Stimulated activated CD4-positive, alpha-beta T cell treated with anti-CD3 and anti-CD28 coated beads, Interleukin-15, amount 100 ng/mL, for 48 hours (primary cell): ENCODE measurements around the gene AHRR.

Experiments used
- DNase-seq, 2 donors: peaks; one replicate each; pipeline ENCODE4 v3.0.0-alpha.2; 2020; ENCODE audit warnings: low read depth in 2 of 2

AHRR gene

DNA sequence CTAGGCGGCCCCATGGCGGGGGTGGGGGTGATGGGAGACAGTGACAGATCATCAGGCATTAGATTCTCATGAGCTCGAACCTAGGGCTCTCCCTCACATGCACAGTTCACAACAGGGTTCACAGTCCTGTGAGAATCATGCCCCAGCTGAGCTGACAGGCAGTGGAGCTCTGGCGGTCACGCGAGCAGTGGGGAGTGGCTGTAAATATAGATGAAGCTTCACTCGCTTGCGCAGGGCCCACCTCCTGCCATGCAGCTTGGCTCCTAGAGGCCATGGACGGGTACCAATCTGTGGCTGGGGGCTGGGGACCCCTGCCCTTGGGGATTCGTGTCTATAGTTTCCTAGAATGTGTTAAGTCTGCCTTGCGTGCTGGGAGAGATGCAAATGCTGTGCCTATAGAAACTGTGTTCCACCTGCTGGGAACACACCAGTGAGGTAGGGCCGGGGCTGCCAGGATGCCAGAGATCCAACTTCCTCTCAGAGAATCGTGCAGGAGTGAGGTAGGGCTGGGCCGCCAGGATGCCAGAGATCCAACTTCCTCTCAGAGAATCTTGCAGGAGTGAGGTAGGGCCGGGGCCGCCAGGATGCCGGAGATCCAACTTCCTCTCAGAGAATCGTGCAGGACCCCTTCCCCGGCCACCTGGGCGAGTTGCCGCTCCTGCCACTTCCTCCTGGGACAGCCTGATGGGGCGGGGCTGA, 107.4 kb downstream of the AHRR start:
- DNase-seq, result no peak

DNA sequence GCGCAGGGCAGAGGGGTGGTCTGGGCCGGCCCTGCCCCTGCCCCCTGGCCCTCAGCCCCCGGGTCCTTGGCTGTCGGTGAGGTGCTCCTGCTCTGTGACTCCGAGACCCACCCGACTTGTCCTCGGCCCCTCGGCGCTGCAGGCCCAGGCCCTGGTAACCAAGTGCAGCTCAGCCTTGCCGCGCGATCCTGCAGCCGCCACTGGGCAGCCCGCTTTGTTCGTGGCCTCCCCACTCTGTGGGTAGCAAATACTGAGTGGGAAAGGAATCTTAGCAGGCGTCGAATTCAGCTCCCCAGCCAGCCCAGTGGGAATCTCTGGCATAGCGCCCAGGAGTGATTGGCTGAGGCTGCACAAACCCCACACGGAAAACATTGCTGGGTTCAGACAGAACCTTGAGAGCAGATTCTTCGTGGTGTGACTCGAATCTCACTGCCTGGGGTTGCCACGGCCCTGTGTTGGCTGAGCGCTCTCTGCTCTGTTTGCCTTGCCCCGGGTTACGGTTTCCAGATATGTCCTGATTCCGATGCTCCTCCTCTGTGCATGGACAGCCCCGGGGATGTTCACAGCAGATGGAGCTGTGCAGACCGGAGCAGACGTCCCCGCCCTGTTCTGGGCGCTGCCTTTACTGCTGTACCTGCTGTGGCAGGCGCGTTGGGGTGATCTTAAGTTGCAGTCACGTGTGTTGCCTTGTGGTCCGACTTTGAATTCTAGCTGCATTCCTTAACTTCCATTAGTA, 108.1 kb downstream of the AHRR start:
- no peak for DNase-seq

DNA sequence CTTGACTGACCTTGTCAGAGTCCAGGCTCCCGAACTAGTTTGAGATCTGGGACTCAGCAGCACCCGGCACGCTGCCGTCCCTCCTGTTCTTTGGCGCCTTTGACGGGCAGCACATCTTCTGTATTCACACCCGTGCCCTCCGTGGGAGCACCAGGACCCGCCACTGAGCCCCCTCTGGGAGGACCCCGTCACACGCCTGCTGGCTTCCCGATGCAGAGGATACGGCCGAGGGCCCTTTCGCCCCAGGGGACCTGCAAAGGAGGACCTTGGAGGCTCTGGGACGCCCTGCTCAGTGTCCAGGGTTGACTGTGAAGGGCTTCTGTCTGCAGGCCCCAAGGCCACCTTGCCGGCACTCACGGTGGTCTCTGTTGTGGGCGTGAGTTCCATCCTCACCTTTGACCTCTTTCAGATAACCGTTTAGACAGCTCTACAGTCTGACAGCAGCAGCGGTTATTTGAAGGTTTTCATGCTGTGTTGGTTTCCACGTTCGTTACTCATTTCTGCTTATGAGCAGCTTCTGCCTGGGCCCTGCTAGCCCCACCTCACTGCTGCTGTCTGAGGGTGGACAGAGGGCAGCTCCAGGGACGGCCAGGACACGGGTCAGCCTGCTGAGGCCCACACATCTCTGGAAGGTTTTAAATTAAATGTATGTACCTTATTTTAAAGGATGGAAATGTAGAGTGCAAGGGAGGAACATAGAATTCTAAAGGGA, 108.9 kb downstream of the AHRR start:
- DNase-seq, result no peak

DNA sequence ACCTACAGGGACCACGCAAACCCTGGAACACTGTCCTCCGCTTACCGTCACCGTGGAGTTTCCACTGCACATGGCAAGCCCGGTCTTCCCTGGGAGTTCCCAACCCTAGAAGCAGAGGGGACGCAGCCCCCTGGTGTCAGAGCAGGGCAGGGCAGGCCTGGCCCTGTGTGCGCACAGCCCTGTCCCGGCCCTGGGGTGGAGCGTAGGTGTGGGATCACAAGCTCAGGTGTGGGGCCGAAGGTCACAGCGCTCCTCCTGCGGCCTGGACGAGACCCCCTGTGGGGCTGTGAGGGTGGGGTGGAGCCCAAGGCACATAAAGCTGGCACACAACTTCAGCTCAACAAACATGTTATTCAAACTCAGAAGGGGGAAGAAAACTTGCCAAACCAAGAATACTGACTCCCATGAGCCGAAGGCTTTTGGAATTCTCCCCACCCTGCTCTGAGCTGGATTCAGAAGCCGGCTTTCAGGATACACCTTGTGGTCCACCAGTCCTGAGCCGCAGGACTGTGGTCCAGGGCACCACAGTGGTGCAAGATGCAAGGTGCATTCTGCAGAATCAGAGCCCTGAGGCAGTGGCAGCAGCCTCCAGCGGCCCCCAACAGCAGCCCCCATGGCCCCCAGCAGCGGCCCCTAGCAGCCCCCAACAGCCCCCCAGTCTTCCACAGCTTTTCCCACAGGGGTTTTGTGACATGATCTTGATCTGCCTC, 109.6 kb downstream of the AHRR start:
- DNase-seq, result no peak

DNA sequence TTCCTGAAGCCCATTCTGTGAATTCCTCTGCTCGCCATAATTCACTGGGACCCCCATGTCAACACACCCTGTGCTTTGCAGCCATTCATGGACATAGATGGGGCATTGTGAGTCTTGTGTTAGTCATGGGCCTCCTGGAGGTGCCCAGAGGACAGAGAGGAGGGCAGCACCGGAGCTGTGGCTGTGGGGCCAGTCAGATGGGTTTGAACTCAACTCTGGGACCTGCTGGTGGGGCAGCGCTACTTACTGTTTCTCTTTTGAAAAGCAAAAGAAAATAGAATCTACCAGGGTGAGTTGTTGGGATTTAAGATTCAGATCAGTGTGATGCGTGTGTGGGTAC, 110.2 kb downstream of the AHRR start:
- no peak for DNase-seq

DNA sequence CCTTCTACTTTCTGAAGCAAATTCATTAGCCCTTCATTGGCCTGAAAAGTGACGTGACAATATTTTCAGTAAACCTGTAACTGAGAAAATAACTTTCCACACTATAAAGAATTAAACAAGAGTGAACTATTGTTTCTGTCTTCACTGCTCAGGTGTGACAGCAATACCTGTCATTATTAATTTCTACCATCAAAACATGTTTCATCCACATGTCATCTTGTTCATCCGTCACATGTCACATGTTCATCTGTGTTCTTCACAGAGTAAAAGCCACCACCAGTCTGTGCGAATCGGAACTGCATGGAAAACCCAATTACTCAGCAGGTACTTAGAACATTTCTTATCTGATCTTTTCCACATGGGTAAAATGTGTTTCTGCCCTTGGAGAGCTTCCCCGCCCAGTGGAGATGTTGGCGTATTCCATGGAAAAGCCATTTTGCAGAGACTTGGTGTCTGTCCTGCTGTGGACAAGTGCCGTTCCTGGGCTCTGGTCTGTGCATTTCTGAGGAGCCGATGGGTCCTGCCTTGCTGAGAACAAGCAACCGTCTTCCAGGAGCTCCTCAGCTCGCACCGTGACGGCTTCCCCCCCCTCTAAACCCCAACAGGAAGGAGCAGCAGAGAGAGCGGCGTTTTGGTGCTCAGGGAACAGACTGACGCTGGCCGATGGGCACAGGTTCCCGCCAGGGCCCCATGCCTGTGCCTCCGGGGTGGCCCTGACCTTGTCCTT, 110.8 kb downstream of the AHRR start:
- DNase-seq, result no peak

DNA sequence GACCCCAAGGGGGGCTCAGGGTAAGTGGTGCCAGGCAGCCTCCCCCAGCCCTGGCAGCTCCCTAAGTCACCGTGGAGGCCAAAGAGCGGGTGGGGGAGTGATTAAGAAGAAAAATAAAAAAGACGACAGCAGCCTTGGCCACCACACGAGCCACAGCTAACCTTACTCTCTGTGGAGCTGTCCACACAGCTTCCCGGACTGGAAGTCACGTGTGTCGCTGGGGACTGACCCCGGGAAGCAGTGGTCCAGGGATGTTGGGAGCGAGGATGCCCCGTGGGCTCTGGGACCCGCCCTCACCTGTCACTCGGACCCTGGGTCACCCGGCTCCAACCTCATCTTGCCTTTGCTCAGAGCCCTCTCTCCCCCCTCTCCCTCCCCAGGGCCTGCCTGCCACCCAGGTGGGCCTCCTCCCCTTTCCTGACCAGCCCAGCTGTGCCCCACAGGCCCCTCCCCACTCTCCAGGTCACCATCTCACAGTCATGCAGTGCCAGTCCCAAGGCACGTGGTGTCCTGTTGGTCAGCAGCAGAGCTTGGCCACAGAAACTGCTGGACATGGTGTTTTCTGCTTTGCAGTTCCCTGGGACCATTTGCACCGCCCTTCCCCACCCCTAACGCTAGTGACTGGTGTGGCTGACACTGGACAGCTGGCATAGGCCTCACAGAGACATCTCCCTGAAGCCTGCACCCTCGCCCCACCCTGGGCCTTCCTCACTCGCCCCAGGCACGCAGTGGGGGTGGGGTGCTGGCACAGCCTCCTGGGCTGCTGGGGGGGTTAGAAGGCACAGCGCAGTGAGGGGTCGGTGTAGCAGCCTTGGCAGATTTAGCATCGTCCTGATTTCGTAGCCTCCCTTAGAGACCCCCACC, 111.6 kb downstream of the AHRR start:
- DNase-seq, result no peak

DNA sequence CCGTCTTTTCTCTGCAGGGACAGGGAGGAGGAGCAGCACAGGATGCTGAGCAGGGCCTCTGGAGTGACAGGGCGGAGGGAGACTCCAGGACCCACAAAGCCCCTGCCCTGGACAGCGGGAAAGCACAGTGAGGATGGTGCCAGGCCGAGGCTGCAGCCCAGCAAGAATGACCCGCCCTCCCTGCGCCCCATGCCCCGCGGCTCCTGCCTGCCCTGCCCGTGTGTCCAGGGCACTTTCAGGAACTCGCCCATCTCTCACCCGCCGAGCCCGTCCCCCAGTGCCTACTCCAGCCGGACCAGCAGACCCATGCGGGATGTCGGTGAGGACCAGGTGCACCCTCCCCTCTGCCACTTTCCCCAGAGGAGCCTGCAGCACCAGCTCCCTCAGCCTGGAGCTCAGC, 112.3 kb downstream of the AHRR start:
- DNase-seq, result no peak

DNA sequence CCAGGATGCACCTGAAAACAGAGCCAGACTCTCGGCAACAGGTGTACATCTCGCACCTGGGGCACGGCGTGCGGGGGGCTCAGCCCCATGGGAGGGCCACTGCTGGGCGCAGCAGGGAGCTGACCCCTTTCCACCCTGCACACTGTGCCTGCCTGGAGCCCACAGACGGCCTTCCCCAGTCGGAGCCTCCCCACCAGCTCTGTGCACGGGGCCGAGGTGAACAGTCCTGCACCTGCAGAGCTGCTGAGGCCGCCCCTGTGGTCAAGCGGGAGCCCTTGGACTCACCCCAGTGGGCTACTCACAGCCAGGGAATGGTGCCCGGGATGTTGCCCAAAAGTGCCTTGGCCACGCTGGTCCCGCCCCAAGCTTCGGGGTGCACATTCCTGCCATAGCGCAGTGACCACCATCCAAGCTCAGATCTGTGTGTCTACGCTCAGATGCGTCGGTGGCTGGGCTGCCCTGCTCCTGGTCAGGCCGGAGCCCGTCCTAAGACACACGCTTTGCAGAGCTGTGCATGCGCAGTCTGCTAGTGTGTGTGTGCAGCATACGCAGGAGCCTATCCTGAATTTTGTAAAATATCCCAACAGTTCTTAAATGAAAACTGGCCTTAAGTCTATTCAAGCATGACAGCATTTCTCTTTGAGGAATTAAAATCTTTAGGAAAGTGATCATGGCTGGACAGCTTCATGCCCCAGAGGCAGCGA, 113.1 kb downstream of the AHRR start:
- DNase-seq, result no peak

DNA sequence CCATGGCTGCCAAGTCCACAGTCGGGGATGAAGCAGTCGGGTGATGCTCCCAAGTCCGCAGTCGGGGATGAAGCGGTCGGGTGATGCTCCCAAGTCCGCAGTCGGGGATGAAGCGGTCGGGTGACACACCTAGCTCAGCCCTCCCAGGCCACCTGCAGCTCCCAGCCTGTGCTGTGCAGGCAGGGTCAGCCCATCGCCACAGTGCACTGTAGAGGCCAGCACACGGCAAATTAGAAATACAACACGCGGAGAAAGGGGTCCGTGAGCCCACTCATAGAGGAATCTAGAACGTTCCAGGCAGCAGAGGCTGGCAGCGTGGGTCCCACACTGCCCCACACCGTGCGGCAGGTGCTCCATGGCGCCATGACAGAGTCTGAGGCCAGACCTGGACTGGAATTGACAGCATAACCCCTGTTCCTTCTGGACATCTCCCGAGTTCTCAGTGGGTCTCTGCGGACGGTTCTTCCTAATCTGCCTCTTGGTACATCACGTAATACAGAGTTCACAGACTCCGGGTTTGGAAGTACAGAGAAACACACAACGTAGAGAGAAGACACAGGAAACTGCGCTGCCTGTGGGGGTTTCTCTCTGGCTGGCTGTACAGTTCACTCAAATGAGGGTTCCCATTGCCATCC, 113.8 kb downstream of the AHRR start:
- no peak for DNase-seq

DNA sequence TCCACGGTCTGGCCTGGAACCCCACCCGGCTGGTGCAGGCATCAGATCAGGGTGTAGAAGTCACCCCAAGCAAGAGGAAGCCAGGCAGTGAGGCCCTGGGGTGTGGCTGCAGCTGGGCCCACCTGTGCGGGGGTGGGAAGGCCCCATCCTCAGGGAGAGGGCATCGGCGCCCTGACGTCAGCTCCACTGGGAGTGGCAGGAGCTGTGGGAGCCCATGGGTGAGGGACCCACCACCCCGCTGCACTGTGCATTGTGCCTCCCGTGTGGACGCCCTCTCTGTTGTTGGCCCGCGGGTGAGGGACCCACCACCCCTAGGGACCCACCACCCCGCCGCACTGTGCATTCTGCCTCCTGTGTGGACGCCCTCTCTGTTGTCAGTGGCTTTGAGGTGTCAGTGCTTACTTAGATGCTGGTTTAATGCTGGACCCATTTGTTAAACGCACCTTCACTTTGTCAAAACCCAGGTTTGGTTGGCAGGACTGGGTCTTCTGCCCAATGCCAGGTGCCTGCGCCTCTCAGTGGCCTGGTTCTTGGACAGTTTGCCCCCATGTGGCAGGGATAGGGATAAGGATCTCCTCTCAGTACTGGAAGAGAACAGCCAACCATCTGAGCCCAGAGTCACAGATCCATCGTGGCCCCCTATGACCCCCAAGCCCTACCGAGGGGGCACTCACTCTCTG, 114.6 kb downstream of the AHRR start:
- DNase-seq, result no peak

DNA sequence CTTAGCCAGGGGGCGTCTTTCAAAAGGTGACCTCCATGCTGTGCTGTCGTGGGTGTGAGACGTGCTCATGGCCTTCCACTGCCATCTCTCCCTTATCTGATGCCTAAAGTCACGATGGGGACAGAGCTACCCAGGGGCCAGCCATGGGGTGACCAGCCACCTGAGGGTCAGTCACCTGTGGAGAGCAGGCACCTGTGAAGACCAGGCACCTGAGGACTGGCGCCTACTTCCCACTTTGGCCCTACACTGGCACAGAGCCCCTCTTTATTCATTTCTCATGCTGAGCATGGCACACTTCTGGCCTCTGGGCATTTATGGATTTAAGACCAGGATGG, 115.1 kb downstream of the AHRR start:
- DNase-seq, result no peak

DNA sequence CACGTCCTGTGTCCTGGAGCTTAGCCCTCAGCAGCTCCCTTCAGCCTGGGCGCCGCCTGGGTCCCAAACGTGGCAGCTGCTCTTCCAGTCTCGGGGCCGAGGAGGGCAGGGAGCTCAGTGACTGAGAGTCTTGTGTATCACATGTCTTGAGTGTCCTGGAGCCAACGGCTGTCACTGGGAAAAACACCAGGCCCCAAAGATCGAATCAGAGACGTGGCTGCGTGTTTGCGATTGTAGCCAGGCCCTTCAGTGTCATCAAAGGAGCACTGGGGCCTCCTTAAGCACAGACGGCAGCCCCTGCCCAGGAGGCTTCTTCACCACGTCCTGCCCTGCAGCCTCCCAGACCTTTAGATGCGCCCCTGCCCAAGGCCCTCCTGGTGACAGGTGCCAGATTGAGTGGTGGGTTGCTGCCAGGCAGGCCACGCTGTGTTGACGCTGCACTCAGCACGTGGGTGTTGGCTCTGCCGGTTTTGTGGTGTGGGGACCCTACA, 115.8 kb downstream of the AHRR start:
- DNase-seq, result no peak

DNA sequence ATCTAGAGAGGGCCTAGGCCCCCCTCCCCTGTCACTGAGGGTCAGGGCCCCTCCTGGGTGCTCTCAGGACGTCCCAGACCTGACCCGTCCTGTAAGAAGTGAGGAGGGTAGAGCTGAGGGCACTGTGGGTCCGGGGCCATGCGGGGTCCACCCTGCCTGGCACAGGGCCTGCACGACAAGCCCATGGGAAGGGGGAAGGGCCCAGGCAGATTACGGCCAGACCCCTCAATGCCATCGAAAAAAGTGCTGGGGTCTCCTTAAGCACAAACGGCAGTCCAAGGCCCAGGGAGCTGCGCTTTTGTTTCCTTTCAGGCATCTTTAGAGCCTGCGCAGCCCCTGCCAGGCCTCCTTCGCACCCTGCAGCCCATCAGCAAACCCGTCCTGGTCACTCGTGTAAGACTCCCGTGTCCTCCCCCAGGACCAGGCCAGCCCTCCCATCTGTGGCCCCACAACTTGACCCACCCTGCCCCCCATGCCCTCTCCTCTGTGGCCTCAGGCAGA, 117.0 kb downstream of the AHRR start:
- no peak for DNase-seq

DNA sequence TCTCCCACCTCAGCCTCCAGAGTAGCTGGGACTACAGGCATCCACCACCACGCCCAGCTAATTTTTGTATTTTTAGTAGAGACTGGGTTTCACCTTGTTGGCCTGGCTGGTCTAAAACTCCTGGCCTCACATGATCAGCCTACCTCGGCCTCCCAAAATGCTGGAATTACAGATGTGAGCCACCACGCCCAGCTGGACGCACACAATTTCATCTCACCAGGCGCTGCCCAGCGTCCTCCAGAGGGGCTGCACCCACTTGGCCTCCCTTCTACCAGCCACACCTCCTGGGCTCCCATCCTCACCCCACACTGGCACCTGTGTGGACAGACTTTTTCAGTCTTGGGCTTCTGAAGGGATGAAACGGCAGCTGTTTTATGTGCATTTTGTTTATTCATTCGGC, 117.7 kb downstream of the AHRR start:
- no peak for DNase-seq

DNA sequence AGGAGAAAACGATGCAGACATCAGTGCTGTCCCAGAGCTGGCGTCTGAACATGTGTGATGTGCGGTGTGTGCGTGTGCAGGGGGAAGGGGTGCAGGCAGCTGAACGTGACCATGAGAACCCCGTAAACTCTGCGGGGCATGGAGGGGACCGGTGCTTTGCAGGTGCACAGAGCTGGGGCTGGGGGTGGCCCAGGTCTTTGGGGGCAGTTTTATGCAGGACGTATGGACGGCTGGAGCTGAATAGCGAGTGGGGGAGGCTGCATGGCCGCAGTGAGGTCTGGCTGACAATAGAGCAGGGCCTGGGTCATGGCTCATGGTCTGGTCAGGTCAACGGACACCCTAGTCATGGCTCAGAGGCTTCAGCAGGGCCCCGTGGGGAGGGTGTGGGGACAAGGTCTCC, 118.1 kb downstream of the AHRR start:
- DNase-seq, result no peak

DNA sequence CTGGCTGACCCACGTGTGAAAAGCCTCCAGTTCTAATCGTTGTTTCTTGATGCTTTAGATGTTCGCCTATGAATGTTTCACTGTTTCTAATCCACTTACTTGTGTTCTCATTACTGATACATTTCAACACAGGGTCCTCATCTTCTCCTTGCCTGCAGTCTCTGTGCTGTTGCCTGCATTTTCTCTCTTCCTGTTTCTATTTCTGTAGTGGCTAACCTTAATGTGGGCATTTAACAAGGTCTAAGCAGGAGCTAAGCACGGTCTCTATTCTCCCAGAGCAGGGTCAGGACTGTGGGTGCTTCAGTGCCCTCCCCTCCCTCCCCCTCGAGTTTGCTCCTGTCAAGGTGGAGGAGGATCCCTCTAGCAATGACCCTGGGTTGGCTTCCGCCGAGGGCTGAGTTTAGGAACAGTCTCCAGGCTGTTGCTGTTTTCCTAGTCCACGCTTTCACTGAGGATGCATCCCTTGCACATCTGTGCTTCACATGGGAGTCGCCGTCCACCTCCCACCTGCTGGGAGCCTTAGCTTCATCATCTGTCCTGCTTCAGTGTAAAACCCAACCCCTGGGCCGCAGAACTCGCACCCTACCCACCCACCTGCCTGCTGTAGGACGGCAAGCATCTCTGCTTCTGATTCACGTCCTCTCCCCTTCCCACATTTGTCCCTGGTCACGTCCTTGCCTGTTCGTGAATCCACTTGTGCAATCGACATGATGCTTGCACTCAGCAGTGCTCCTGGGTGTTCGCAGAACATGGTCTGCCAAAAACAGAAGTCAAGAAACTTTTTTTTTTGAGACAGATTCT, 119.1 kb downstream of the AHRR start:
- DNase-seq, result no peak

DNA sequence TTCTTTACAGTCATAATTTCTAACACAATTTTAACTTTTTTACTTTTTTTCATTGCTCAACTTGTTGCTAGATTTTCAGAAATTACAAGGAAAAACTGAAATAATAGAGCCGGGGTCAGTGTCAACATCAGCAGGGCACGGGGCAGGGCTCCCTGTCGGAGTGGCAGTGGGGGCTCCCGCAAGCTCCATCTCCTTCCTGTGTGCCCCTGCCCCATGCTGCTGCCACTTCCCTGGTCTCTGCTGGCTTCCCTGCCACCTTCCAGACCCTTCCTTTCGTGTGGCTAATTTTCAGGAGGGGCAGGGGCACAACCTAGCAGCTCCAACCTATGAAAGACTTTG, 120.5 kb downstream of the AHRR start:
- DNase-seq, result no peak
